ENCODE results near the gene RIMS4. TPM values are rescaled to one million over a fixed set of nuclear protein-coding genes. Genes with fewer than 3 reads are reported as not detected.

RIMS4 gene
- total RNA-seq, 2 donors from 2014 or later = 1.0 to 61.9 TPM

- Histone ChIP-seq H3K4me3 (no peak overlapping the region), H3K27me3 (replicated peaks; ENCODE audit: insufficient read depth) (no peaks in the 10 kb centered on the region), H3K36me3 (no peaks in the 10 kb centered on the region), H3K9me3 (no peaks in the 10 kb centered on the region), H3K4me1 (replicated peaks) (no peaks in the 10 kb centered on the region), H3K27ac (no peak overlapping the region)
- 27% methylated on average over 5 of the region's 5 CpGs for WGBS
- intact Hi-C loops (cut with DNase I) = no loop called here
- TF ChIP-seq, protein P1, sequence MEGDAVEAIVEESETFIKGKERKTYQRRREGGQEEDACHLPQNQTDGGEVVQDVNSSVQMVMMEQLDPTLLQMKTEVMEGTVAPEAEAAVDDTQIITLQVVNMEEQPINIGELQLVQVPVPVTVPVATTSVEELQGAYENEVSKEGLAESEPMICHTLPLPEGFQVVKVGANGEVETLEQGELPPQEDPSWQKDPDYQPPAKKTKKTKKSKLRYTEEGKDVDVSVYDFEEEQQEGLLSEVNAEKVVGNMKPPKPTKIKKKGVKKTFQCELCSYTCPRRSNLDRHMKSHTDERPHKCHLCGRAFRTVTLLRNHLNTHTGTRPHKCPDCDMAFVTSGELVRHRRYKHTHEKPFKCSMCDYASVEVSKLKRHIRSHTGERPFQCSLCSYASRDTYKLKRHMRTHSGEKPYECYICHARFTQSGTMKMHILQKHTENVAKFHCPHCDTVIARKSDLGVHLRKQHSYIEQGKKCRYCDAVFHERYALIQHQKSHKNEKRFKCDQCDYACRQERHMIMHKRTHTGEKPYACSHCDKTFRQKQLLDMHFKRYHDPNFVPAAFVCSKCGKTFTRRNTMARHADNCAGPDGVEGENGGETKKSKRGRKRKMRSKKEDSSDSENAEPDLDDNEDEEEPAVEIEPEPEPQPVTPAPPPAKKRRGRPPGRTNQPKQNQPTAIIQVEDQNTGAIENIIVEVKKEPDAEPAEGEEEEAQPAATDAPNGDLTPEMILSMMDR (IDR thresholded peaks at IDR 0.05) = no peak
- no peak for TF ChIP-seq POLR2A (IDR thresholded peaks at IDR 0.05)
- no peak for TF ChIP-seq POLR2AphosphoS5 (IDR thresholded peaks at IDR 0.05)
- DNase-seq (ENCODE audit: low spot score) = no peak
These were observed 30.1 kb downstream of the RIMS4 start for GRCh38 chr20:44780226-44780625.

GRCh38 chr20:44776980-44777379 is 33.4 kb downstream of the RIMS4 start:
- Histone ChIP-seq H3K4me3 (no peak overlapping the region), H3K27me3 (replicated peaks; ENCODE audit: insufficient read depth) (no peaks in the 10 kb centered on the region), H3K4me1 (replicated peaks) (no peaks in the 10 kb centered on the region), H3K9me3 (no peaks in the 10 kb centered on the region), H3K27ac (no peak overlapping the region), H3K36me3 (no peaks in the 10 kb centered on the region)
- WGBS = 13% methylated on average over 7 of the region's 7 CpGs
- no peak for DNase-seq (ENCODE audit: low spot score)
- intact Hi-C loops (cut with DNase I) = no loop called here
- TF ChIP-seq, protein P1 (IDR thresholded peaks at IDR 0.05) = no peak
- TF ChIP-seq POLR2A (IDR thresholded peaks at IDR 0.05) = no peak
- TF ChIP-seq POLR2AphosphoS5 (IDR thresholded peaks at IDR 0.05) = no peak

DNA sequence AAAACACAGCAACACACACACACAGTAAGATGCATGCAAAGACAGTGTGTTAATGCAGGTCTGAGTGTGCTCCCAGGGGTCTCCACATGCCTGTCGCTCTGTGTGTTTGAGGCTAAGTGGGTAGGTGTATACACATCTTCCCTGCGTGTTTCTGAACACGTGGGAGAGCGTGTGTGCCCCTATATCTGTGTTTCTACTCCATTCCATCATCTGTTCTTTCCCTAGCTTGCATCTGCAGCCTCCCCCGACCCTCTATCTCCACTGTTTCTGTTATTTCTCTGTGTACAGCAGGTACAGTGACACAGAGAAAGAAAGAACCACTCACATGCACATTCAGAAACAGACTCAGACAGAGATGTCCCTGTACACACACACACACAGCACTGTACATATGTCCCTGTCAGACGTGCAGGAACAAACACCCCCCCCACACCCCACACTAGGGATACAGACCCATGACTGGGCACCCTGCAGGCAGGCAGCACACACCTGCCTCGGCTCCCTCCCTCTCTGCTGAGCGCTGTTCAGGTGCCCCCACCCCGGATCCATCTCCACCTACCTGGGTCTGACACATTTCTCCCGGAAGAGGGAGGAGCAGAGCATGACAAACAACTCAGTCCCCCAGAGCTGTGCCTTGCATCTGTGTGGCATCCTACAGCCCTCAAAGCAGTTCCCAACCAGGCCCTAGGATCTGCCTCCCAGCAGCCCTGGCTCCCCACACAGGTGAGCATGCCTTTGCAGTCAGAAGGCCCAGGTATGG is 37.1 kb downstream of the RIMS4 start:
- Histone ChIP-seq H3K4me1 (replicated peaks) (no peaks in the 10 kb centered on the region), H3K27me3 (replicated peaks; ENCODE audit: insufficient read depth) (no peaks in the 10 kb centered on the region), H3K9me3 (no peaks in the 10 kb centered on the region), H3K36me3 (no peaks in the 10 kb centered on the region), H3K27ac (no peak overlapping the region), H3K4me3 (no peak overlapping the region)
- TF ChIP-seq, protein P1 (IDR thresholded peaks at IDR 0.05) = no peak
- TF ChIP-seq POLR2AphosphoS5 (IDR thresholded peaks at IDR 0.05) (no peak), POLR2A (IDR thresholded peaks at IDR 0.05) (no peak)
- WGBS = 62% methylated on average over 10 of the region's 10 CpGs
- DNase-seq (ENCODE audit: low spot score) = no peak
- intact Hi-C loops (cut with DNase I) = no loop called here

DNA sequence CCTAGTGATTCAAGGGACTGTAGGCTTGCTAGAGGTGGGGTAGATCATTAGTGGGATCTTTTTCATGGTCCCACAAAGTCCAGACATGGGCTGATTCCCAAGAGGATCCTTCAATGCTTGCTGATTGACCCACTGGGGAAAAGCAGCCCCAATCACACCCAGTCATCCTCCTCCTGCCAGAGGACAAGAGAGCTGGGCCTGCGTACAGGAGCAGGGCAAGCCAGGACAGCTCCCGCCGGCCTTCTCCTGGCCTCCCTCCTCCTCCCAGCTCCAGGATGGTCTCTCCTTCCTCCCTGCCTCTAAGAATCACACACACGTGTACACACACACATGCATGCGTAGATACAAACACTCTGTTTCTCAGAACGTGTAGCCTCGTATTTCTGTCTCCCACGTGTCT is 37.7 kb downstream of the RIMS4 start:
- no peaks in the 10 kb centered on the region for H3K4me1 ChIP-seq (replicated peaks)
- no peaks in the 10 kb centered on the region for H3K27me3 ChIP-seq (replicated peaks; ENCODE audit: insufficient read depth)
- no peaks in the 10 kb centered on the region for H3K36me3 ChIP-seq
- TF ChIP-seq, protein P1 (IDR thresholded peaks at IDR 0.05) = no peak
- TF ChIP-seq POLR2A (IDR thresholded peaks at IDR 0.05) (no peak), POLR2AphosphoS5 (IDR thresholded peaks at IDR 0.05) (no peak)
- no peak overlapping the region for H3K4me3 ChIP-seq
- intact Hi-C loops (cut with DNase I) = no loop called here
- no peaks in the 10 kb centered on the region for H3K9me3 ChIP-seq
- H3K27ac ChIP-seq = no peak overlapping the region
- 32% methylated on average over 8 of the region's 8 CpGs for WGBS
- DNase-seq (ENCODE audit: low spot score) = no peak

DNA sequence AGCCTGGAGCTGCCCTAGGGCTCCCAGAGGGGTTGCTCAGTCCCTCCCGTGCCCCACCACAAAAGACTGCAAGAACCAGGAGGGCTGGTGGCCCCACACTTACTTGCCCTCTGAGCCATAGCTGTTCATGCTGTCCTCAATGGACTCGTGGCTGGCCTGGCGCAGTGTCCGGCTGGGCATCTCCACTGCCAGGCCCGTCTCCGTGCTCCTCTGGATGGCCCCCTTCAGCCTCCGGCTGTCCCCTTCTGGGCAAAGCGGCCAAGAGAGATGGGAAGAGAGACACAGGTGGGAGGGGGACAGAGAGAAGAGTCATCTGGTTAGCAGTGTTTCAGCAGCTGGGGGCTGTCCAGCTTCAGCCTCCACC is 39.2 kb downstream of the RIMS4 start:
- DNase-seq (ENCODE audit: low spot score) = no peak
- H3K27ac ChIP-seq = no peak overlapping the region
- H3K4me1 ChIP-seq (replicated peaks) = no peaks in the 10 kb centered on the region
- H3K36me3 ChIP-seq = no peaks in the 10 kb centered on the region
- H3K4me3 ChIP-seq = no peak overlapping the region
- no peaks in the 10 kb centered on the region for H3K27me3 ChIP-seq (replicated peaks; ENCODE audit: insufficient read depth)
- intact Hi-C loops (cut with DNase I) = no loop called here
- no peak for TF ChIP-seq POLR2AphosphoS5 (IDR thresholded peaks at IDR 0.05)
- H3K9me3 ChIP-seq = no peaks in the 10 kb centered on the region
- 98% methylated on average over 7 of the region's 8 CpGs for WGBS

All from prostate gland (tissue), 2 donors.